Stimulated activated naive CD4-positive, alpha-beta T cell (primary cell): ENCODE measurements around the gene CCDC141.
"Not testable (repeated sequence)": the region's sequence is repeated elsewhere in the genome, so short reads cannot be mapped to it uniquely, and the experiment has no call there.

Experiments
- DNase-seq, 6 experiments: peaks; one replicate each; lab custom pipeline; 2025; lab: John Stamatoyannopoulos, UW

Gene CCDC141

DNA sequence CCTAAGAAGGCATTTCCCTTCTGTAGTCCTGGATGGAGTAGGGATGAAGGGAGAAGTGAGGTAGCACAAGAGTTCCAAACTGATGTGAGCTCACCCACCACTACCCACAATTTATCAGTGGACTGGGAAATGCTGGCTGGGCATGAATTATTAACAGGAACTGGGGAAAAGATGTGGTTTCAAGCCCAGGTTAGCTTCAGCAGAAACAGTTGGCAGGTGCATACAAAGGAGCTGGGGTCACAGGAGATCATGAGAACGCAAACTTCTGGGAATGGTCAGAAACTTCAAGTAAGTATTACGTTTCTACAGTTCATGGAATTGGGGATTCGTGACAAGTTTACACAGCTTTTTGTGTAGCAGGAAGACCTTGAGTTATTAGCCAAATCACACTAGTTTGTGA, 5.4 kb downstream of the CCDC141 start:
- no peak for DNase-seq

DNA sequence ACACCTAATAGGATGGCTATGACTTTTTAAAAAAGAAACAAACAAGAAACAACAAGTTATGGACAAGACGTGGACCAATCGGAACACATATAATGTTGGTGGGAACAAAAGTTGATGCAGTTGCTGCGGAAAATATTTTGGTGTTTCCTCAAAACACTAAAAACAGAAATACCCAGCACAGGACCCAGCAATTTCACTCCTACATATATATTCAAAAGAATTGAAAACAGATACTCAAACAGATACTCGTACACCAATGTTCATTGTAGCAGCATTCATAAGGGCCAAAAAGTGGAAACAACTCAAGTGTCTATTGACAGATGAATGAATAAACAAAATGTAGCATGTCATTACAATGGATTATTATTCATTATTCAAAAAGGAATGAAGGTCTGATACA, 12.1 kb downstream of the CCDC141 start:
- DNase-seq = no peak

DNA sequence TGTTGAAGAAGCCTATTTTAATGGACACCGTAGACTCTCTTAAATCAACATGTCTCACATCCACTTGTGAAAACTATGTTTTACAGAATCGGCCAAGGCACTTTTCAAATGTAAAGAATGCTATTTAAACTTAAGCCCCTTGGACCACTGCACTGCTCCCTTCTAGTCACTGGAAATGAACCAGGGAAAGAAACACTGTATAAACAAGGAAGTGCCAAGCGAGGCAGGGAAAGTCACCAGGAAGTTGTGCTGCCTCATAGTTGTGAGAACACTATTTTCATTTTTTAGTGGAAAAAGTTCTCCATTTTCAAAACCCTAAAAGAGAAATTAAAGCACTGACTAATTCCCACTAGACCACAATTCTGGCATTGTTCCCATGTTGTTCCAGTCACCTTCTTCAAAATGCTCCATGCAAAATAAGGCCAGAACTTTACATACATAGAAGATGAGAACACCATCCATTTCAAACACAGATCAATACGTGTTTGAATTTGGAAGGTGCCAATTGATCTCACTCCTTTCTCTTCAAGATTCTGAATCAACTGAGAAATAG, 13.5 kb downstream of the CCDC141 start:
- DNase-seq = no peak

DNA sequence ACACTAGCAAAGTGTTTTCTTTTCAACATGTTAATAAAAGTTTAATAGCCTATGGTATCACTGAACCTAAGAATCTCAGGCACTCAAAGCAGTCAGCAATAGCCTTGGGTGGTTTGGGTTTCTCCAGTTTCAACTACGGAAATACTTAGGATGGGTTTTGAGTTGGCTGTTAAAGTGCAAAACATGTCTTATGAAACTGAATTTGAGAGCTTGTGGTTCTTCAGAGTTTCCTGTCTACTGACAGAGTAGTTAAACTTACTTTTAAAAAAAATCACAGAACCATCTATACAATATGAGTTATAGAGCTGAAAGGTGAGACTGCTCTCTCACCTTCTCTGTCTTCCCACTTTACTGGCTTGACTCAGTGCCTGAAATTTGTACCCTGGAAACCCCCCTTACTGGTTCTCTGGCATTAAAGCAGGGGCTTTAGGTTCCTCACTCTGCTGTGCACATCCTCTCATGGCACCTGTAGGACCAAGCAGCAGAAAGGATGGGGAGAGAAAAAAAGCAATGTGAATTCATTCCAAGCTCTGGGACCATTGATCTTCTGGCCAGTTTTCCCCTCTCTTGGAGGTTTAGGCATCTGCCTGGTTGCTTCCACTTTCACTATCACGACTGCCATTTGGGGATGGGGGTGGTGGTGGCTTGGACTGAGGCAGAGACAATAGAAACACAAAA, 18.1 kb downstream of the CCDC141 start:
- DNase-seq = peak in 4 of 6 experiments; percentile 4 to 66 (median 63)

DNA sequence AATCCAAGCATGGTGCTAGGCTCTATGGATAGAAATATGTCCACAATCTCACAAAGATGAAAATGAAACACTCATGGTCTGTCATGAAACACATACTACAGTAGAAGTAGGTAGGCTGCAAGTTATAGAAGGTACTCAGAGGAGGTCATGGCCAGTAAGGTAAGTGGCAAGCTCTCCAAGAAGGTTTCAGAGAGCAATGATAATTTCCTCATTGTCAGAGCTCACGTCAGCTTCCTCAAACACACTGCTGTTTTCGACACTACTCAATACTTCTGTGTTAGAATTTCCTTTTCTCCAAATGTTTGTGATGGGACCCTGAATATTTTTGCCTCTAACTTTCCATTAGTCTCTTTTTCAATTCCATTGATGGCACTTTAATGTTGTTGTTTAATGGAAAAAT, 25.5 kb downstream of the CCDC141 start:
- DNase-seq = peak in 1 of 6 experiments; percentile 3

- no peak for DNase-seq
Measured at GRCh38 chr2:179022685-179023084, 27.3 kb downstream of the CCDC141 start.

- DNase-seq = no peak
Measured at GRCh38 chr2:179021258-179021657, 28.7 kb downstream of the CCDC141 start.

GRCh38 chr2:179020156-179020750, 29.7 kb downstream of the CCDC141 start:
- peak in 5 of 6 experiments; percentile 2 to 27 (median 10) for DNase-seq

DNA sequence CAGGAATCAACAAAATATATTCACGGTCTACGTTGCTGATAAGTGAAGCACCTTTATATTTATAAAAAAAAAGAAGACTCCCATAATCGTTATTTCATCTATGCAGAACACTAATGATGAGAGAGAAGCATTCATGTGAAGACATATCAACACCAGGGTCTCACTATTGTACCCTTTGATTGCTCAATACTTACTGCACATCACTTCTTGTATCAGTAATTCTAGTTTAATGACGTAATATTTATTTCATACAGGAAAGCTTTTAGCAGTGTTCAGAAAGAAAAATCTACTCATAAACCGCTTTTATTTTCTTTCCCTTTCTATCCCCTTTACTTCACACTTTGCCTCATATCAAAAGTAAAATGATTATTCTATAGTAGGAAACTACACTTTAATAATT, 30.7 kb downstream of the CCDC141 start:
- DNase-seq = no peak

DNA sequence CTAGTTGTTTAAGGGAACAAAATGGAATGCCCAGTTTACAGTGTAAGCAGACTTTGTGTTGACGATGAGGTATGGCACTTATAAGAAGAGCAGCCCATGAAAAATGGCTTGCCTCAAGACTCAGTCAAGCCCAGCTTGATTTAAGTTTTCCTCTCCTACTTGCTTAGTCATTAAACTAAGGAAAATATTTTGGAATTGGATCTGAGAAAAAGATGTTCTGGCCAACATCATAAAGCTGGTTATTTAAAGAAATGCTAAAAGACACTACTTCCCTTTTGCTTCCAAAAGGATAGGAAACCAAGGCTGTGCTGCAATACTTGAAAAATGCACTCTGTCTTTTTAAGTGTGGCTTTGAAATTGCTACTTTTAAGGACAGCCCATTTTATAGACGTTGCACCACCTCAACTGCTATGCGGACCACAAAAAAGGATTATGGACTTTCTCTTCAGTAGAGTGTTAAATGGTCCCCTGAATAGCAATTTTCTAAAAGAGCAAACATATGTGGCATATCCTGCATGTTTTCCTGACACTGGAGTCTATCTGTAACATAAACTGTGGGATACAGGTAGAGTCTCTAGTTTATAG, 32.1 kb downstream of the CCDC141 start:
- no peak for DNase-seq

- not testable (repeated sequence) for DNase-seq
Measured at GRCh38 chr2:179014189-179014588, 35.7 kb downstream of the CCDC141 start.

DNA sequence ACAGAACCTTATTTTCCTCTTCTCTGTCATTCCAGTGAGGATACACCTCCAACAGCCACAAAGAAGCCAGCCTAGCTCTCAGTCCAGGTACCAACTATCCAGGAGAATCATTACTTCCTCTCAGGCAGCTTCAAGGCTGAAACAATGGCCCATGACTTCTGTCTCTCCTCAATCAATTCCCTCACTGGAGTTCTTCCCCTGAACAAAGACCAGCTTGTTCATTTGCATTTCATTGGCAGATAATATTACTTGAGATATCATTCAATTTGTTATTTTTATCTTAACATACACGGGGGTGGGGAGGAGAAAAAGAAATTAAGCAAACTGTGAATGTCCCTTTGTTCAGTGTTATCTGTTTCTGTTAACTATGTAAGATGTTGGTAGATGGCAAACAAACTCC, 44.0 kb downstream of the CCDC141 start:
- no peak for DNase-seq

GRCh38 chr2:178999476-178999875, 50.5 kb downstream of the CCDC141 start:
- DNase-seq = no peak

DNA sequence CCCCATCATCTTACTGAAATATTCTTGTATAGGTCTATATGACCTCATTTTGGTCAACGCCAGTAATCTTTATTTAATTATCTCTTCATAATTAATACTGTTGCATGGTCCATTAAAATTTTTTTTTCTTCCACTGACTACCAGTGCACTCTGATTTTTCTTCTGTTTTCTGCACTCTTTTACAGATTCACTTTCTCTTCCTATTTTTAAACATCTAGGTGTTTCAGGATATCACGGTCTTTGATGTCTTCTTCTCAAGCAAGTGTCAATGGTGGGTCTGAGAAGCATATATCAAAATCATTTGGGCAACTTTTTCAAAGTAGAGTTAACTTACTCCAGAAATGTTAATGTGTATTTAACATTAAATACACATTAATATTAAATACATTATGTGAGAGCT, 51.4 kb downstream of the CCDC141 start:
- no peak for DNase-seq

DNA sequence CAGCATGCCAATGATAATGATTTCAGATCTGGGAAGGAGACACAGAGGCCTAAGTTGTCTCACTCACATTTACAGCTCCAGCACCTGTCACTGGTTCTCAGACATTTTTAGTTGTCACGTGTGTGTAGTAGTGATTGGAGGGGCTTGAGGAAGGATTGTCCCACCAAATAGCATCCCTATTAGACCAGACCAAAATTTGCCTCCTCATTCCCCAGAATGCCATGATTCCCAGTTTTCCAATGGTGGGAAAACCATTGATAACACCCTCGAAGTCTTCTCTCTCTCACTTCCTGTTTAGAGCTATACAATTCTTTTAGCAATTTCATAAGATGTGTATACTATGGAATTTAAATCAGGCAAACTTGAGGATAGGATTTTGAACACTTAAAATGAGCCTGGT, 52.5 kb downstream of the CCDC141 start:
- DNase-seq = no peak

GRCh38 chr2:178997067-178997466, 52.9 kb downstream of the CCDC141 start:
- DNase-seq = no peak

GRCh38 chr2:178994264-178994663, 55.7 kb downstream of the CCDC141 start:
- no peak for DNase-seq

DNA sequence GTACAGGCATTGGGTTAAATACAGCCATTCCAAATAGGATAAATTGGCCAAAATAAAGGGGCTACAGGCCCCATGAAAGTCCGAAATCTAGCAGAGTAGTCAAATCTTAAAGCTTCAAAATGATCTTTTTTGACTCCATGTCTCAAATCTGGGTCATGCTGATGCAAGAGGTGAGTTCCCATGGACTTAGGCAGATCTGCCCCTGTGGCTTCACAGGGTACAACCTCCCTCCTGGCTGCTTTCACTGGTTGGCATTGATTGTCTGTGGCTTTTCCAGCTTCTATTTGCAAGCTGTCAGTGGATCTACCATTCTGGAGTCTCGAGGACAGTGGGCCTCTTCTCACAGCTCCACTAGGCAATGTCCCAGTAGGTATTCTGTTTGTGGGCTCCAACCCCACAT, 56.1 kb downstream of the CCDC141 start:
- DNase-seq = no peak

DNA sequence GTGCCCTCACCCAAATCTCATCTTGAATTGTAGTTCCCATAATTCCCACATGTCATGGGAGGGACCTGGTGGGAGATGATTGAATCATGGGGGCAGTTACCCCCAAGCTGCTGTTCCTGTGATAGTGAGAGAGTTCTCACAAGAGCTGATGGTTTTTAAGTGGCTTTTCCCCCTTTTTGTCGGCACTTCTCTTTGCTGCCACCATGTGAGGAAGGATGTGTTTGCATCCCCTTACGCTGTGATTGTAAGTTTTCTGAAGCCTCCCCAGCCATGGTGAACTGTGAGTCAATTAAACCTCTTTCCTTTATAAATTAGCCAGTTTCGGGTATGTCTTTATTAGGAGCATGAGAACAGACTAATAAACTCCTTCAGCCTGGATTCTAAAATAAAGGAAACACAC, 57.2 kb downstream of the CCDC141 start:
- not testable (repeated sequence) for DNase-seq

DNA sequence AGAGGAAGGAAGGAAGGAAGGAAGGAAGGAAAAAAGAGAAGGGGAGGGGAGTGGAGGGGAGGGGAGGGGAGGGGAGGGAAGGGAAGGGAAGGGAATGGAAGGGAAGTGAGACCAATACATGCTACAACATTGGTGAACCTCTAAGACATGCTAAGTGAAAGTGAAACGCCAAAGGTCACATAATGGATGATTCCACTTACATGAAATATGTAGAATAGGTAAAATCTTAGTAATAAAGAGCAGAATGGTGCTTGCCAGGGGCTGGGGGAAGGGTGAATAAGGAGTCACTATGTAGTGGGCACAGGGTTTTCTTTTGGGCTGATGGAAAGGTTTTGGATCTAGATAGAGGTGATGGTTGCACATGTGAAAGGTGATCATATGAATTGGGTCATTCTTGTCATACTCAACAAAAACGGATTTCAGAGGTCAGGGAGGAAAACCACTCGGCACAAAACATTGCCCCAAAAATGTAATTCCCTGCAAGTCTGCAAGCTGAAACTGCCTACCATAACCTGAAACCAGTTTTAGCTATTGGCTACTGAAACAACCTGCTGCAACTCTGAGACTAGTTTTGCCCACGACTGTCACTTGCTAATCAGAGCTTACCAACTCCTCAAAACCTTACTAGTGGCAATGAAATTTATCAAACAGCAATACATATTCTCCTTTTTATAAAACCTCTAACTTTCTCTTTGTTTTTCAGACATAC, 59.2 kb downstream of the CCDC141 start:
- DNase-seq = no peak

DNA sequence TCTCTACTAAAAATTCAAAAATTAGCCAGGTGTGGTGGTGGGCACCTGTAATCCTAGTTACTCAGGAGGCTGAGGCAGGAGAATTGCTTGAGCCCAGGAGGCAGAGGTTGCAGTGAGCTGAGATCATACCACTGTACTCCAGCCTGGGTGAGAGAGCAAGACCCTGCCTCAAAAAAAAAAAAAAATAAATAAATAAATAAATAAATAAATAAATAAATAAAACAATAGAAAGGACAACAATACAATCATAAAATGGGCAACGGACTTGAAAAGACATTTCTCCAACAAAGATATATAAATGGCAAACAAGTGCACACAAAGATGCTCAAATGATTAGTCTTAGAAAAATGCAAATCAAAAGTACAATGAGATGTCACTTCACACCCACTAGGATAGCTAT, 60.5 kb downstream of the CCDC141 start:
- DNase-seq = not testable (repeated sequence)

GRCh38 chr2:178982652-178983051, 67.3 kb downstream of the CCDC141 start:
- not testable (repeated sequence) for DNase-seq

GRCh38 chr2:178980815-178981214, 69.1 kb downstream of the CCDC141 start:
- DNase-seq = no peak
